ENCODE data around the gene NAT8L. TPM values are rescaled to one million over a fixed set of nuclear protein-coding genes. Genes with fewer than 3 reads are reported as not detected.

The NAT8L gene
- total RNA-seq, 1 donor from 2014 or later = 14.9 TPM

- no peak for TF ChIP-seq CTCF (conservative IDR thresholded peaks at IDR 0.05)
- Mint-ChIP-seq H3K27me3 (no peaks in the 10 kb centered on the region), H3K4me1 (ENCODE audit: unreplicated experiment) (peaks cover 5% of the 10 kb centered on the region), H3K9me3 (no peaks in the 10 kb centered on the region), H3K27ac (no peak overlapping the region), H3K4me3 (no peak overlapping the region), H3K36me3 (no peaks in the 10 kb centered on the region)
- no peak for DNase-seq (ENCODE audit: extremely low spot score, unreplicated experiment)
Measured at GRCh38 chr4:2070421-2071251, 11.5 kb downstream of the NAT8L start.

GRCh38 chr4:2071252-2071911 is 12.3 kb downstream of the NAT8L start:
- no peak for DNase-seq (ENCODE audit: extremely low spot score, unreplicated experiment)
- Mint-ChIP-seq H3K27ac (no peak overlapping the region), H3K9me3 (no peaks in the 10 kb centered on the region), H3K36me3 (no peaks in the 10 kb centered on the region), H3K4me1 (ENCODE audit: unreplicated experiment) (peaks cover 5% of the 10 kb centered on the region), H3K4me3 (no peak overlapping the region), H3K27me3 (no peaks in the 10 kb centered on the region)
- TF ChIP-seq CTCF (conservative IDR thresholded peaks at IDR 0.05) = no peak

- Mint-ChIP-seq H3K4me1 (ENCODE audit: unreplicated experiment) (peaks cover 8% of the 10 kb centered on the region), H3K9me3 (no peaks in the 10 kb centered on the region), H3K4me3 (no peak overlapping the region), H3K27me3 (no peaks in the 10 kb centered on the region), H3K36me3 (no peaks in the 10 kb centered on the region), H3K27ac (no peak overlapping the region)
- no peak for DNase-seq (ENCODE audit: extremely low spot score, unreplicated experiment)
- no peak for TF ChIP-seq CTCF (conservative IDR thresholded peaks at IDR 0.05)
Measured at GRCh38 chr4:2071912-2072867, 13.1 kb downstream of the NAT8L start.

GRCh38 chr4:2072971-2073807 is 14.1 kb downstream of the NAT8L start:
- no peak overlapping the region for H3K4me3 Mint-ChIP-seq
- H3K27me3 Mint-ChIP-seq = no peaks in the 10 kb centered on the region
- DNase-seq (ENCODE audit: extremely low spot score, unreplicated experiment) = no peak
- H3K4me1 Mint-ChIP-seq (ENCODE audit: unreplicated experiment) = peaks cover 6% of the 10 kb centered on the region
- no peaks in the 10 kb centered on the region for H3K9me3 Mint-ChIP-seq
- no peak overlapping the region for H3K27ac Mint-ChIP-seq
- no peak for TF ChIP-seq CTCF (conservative IDR thresholded peaks at IDR 0.05)
- no peaks in the 10 kb centered on the region for H3K36me3 Mint-ChIP-seq
